ENCODE measurements around the gene HLA-B.

DNA sequence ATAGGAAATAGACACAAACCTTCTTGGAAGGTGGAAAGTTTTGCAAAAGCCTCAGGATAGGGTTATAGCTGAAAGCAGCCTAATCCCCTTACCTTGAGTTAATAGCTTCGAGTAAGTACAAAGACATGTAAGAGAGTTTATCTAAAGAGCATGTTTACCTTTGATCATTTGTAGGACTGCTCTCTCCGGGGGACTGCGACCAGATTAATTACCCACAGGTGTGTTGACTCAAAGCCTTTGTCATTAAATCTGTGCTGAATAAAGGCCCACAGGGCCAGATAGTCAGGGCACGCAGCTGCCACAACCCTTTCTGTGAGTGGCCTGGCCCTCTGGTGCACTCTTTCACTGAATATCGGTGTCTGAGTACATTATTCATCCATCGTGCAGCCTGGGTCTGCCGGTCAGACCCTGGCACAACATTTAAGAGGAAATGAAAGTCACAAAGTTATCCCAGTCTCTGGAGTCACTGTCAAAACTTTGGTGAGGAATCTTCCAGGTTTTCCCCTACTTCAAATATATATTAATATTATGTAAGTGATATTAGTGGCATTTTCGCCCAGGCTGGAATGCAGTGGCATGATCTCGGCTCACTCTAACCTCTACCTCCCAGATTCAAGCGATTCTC, 41.0 kb upstream of the HLA-B start:
- no peak for TF ChIP-seq EP300 (IDR thresholded peaks at IDR 0.05)
- no peak for TF ChIP-seq POLR2A (IDR thresholded peaks at IDR 0.05)
- TF ChIP-seq, protein P1, sequence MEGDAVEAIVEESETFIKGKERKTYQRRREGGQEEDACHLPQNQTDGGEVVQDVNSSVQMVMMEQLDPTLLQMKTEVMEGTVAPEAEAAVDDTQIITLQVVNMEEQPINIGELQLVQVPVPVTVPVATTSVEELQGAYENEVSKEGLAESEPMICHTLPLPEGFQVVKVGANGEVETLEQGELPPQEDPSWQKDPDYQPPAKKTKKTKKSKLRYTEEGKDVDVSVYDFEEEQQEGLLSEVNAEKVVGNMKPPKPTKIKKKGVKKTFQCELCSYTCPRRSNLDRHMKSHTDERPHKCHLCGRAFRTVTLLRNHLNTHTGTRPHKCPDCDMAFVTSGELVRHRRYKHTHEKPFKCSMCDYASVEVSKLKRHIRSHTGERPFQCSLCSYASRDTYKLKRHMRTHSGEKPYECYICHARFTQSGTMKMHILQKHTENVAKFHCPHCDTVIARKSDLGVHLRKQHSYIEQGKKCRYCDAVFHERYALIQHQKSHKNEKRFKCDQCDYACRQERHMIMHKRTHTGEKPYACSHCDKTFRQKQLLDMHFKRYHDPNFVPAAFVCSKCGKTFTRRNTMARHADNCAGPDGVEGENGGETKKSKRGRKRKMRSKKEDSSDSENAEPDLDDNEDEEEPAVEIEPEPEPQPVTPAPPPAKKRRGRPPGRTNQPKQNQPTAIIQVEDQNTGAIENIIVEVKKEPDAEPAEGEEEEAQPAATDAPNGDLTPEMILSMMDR (IDR thresholded peaks at IDR 0.05) = no peak

All from stomach (tissue), 4 donors.